K562 (cell line): Measurements from ENCODE around the gene TTC33. TPM values are rescaled to one million over a fixed set of nuclear protein-coding genes. Genes with fewer than 3 reads are reported as not detected.

Source experiments
- ATAC-seq: fragments of 200-7000 bp; cut with Tn5 transposase; 3 replicates; pipeline ENCODE4 v1.9.1; 2020; ENCODE audit warnings: moderate library complexity
- BruUV-seq: library from RNA; stranded (reverse); fragments of 400-500 nt; replicated peaks from 2 replicates; lab custom pipeline; 2021; lab: Mats Ljungman, UMichigan
- CTCF ChIA-PET: fragments of 300-600 bp; formaldehyde crosslinking; extraction: SDS; loops from one replicate; lab custom pipeline; 2021; ENCODE audit warnings: low intra/inter-chr PET ratio; lab: Yijun Ruan, JAX
- POLR2A ChIA-PET: fragments of 300-600, 350-650 bp; sonication (Branson Sonifier 250); formaldehyde crosslinking; extraction: SDS; loops from one replicate; lab custom pipeline; 2021; ENCODE audit warnings: antibody characterized with exemption, inconsistent platforms; lab: Yijun Ruan, JAX
- DNase-seq, 4 experiments: peaks; one replicate each; pipeline versions ENCODE4 v3.0.0 to v3.0.0-alpha.2; 2011 to 2018; ENCODE audit warnings: low spot score in 3 of 4, mixed read lengths in 3 of 4; ENCODE audit errors: extremely low read depth in 1 of 4
- FAIRE-seq: peaks from 2 replicates; lab custom pipeline; 2011; peaks lifted over from hg19 to GRCh38; lab: Jason Lieb, UNC
- H2AFZ ChIP-seq: 2 replicates; pipeline ENCODE4 v1.6.0; 2011; ENCODE audit warnings: low read depth, low read length, control low read depth, inconsistent platforms
- H3K27ac ChIP-seq: fragments of 200-600 bp; 3 replicates; pipeline ENCODE4 v1.8.0; 2011; ENCODE audit warnings: low read depth, mild to moderate bottlenecking, control low read depth, inconsistent platforms, low read length, moderate library complexity, mixed read lengths; ENCODE audit errors: extremely low read depth
- H3K27me3 ChIP-seq, 2 experiments: fragments of 300-600 bp in 1 of 2; 2 replicates in 1 of 2; 3 replicates in 1 of 2; pipeline versions ENCODE4 v1.6.0 to v1.8.0; 2011; ENCODE audit warnings: inconsistent platforms in 2 of 2, low read length in 2 of 2, mild to moderate bottlenecking in 1 of 2, mixed read lengths in 1 of 2, moderate library complexity in 1 of 2; ENCODE audit not compliant: control insufficient read depth in 2 of 2, insufficient read depth in 2 of 2
- H3K36me3 ChIP-seq: fragments of 300-600 bp; 3 replicates; pipeline ENCODE4 v1.8.0; 2011; ENCODE audit warnings: mild to moderate bottlenecking, low read length, inconsistent platforms; ENCODE audit not compliant: control insufficient read depth, insufficient read depth
- H3K4me1 ChIP-seq, 2 experiments: fragments of 200-600 bp in 1 of 2; replicated peaks in 1 of 2; 2 replicates in 1 of 2; 3 replicates in 1 of 2; pipeline versions ENCODE4 v1.5.1 to v1.8.0; 2011; ENCODE audit warnings: inconsistent platforms in 2 of 2, low read length in 2 of 2, mild to moderate bottlenecking in 1 of 2, mixed read lengths in 1 of 2, moderate library complexity in 1 of 2; ENCODE audit not compliant: control insufficient read depth in 2 of 2, insufficient read depth in 2 of 2
- H3K4me2 ChIP-seq: 2 replicates; pipeline ENCODE4 v1.6.1; 2011; ENCODE audit warnings: low read length, control low read depth, inconsistent platforms, mixed read lengths; ENCODE audit not compliant: insufficient read depth
- H3K4me3 ChIP-seq: fragments of 200-600 bp; sonication (generic), shearing (Covaris generic); 2 replicates; pipeline ENCODE4 v1.5.1; 2016; ENCODE audit warnings: control low read depth, inconsistent platforms
- H3K79me2 ChIP-seq: fragments of 200-600 bp; 3 replicates; pipeline ENCODE4 v1.8.0; 2011; ENCODE audit warnings: low read length, inconsistent platforms; ENCODE audit not compliant: control insufficient read depth, insufficient read depth
- H3K9ac ChIP-seq, 2 experiments: 2 replicates each; pipeline versions ENCODE4 v1.6.0 to v1.6.1; 2011; ENCODE audit warnings: low read depth in 2 of 2, low read length in 2 of 2, control low read depth in 1 of 2, inconsistent platforms in 1 of 2, mild to moderate bottlenecking in 1 of 2, mixed read lengths in 1 of 2; ENCODE audit not compliant: insufficient read depth in 1 of 2
- H3K9me1 ChIP-seq: one replicate; pipeline ENCODE4 v1.6.0; 2011; ENCODE audit warnings: inconsistent platforms, mild to moderate bottlenecking, low read length, moderate library complexity; ENCODE audit not compliant: control insufficient read depth, insufficient read depth
- H3K9me3 ChIP-seq: replicated peaks from 2 replicates; pipeline ENCODE4 v1.5.1; 2011; ENCODE audit warnings: low read depth, low read length, inconsistent platforms; ENCODE audit not compliant: control insufficient read depth, insufficient read depth
- H4K20me1 ChIP-seq: replicated peaks from 2 replicates; pipeline ENCODE4 v1.6.1; 2011; ENCODE audit warnings: low read length, inconsistent platforms, mixed read lengths; ENCODE audit not compliant: control insufficient read depth, insufficient read depth
- CC2D1A ChIP-seq: fragments of 450-650 bp; IDR thresholded peaks from 2 replicates; pipeline ENCODE4 v1.6.1; 2017; ENCODE audit warnings: mild to moderate bottlenecking
- CTCFL ChIP-seq: IDR thresholded peaks from 2 replicates; pipeline ENCODE4 v1.6.1; 2011; ENCODE audit warnings: borderline replicate concordance, low read depth, mild to moderate bottlenecking, moderate library complexity, low read length; ENCODE audit not compliant: insufficient read depth, poor library complexity, severe bottlenecking
- DACH1 ChIP-seq: fragments of 450-650 bp; IDR thresholded peaks from 2 replicates; pipeline ENCODE4 v1.6.1; 2018; ENCODE audit not compliant: partially characterized antibody
- HNRNPLL ChIP-seq: fragments of 200-400 bp; formaldehyde crosslinking; IDR thresholded peaks from 2 replicates; pipeline ENCODE4 v1.6.1; 2017; ENCODE audit warnings: low read length, low read depth, mild to moderate bottlenecking; ENCODE audit not compliant: poor library complexity, severe bottlenecking
- KAT8 ChIP-seq: fragments of 450-650 bp; IDR thresholded peaks from 2 replicates; pipeline ENCODE4 v1.6.1; 2016; ENCODE audit warnings: low read depth, mild to moderate bottlenecking
- MXI1 ChIP-seq: IDR thresholded peaks from 2 replicates; pipeline ENCODE4 v1.6.1; 2011; ENCODE audit warnings: low read depth, mild to moderate bottlenecking, improper control_type of control experiment, low read length
- NCOR1 ChIP-seq: fragments of 450-650 bp; IDR thresholded peaks from 2 replicates; pipeline ENCODE4 v1.6.1; 2016; ENCODE audit warnings: mild to moderate bottlenecking, moderate library complexity
- SNIP1 ChIP-seq: fragments of 450-650 bp; IDR thresholded peaks from 2 replicates; pipeline ENCODE4 v1.7.1; 2017; ENCODE audit warnings: low read depth, mild to moderate bottlenecking
- ZKSCAN8 ChIP-seq: fragments of 200-800 bp; sonication (Bioruptor generic); IDR thresholded peaks from 2 replicates; pipeline ENCODE4 v1.6.1; 2016; ENCODE audit warnings: missing genetic modification characterization, missing compliant biosample characterization
- ZNF146 ChIP-seq: IDR thresholded peaks from one replicate; pipeline ENCODE4 v1.6.1; 2018; ENCODE audit warnings: missing compliant biosample characterization; ENCODE audit not compliant: unreplicated experiment
- ZNF766 ChIP-seq: fragments of 200-800 bp; sonication (Bioruptor generic); conservative IDR thresholded peaks from 2 replicates; pipeline ENCODE4 v1.6.1; 2016; ENCODE audit warnings: missing genetic modification characterization, missing compliant biosample characterization
- ZNF778 ChIP-seq: fragments of 450-650 bp; formaldehyde crosslinking; IDR thresholded peaks from 2 replicates; pipeline ENCODE4 v1.4.0; 2020; ENCODE audit warnings: mild to moderate bottlenecking, moderate library complexity
- WGBS: fragments of 100-300 bp; shearing (Covaris generic); methylation state at CpG from one replicate; pipeline ENCODE4 v1.1.6; 2016; ENCODE audit warnings: low coverage, mixed read lengths; ENCODE audit not compliant: insufficient coverage; ENCODE audit errors: missing lambda C conversion rate; 5-methylcytosine and 5-hydroxymethylcytosine counted together
- in situ Hi-C: fragments of 300-500 bp; cut with MboI; formaldehyde crosslinking; loops from 4 replicates; pipeline ENCODE4 v1.15.0; 2018; ENCODE audit warnings: inconsistent platforms, mixed read lengths
- intact Hi-C: fragments of 100-400 bp; cut with micrococcal nuclease; formaldehyde crosslinking; loops from 2 replicates; pipeline ENCODE4 v1.14.2; 2022
- polyA plus RNA-seq, 8 experiments: library from polyadenylated mRNA; depleted of rRNA in 4 of 8; stranded (reverse) in 5 of 8; unstranded in 3 of 8; fragments of >200 nt; fragmentation: Nextera tagmentation in 2 of 8; fragmentation: Illumina TruSeq in 1 of 8; extraction: Ambion mirVana in 2 of 8; extraction: Trizol in 1 of 8; gene quantifications; 2 replicates each; pipeline versions ENCODE4 v1.2.1 to v1.2.3, GENCODE V29; 2011 to 2014; ENCODE audit warnings: inconsistent platforms in 1 of 8, missing spikeins in 1 of 8
- total RNA-seq, 7 experiments: library from RNA; depleted of rRNA in 6 of 7; stranded (reverse); fragments of >200 nt in 6 of 7; fragmentation: Illumina TruSeq in 2 of 7; extraction: Trizol in 2 of 7; gene quantifications; 2 replicates each; pipeline versions ENCODE4 v1.2.1 to v1.2.3, GENCODE V29; 2011 to 2021; ENCODE audit warnings: low replicate concordance in 1 of 7

The TTC33 gene
- total and polyA plus RNA-seq, 9 of the 15 experiments (the other 6 are each of a cell fraction or from before 2014, with no cell fraction given), result 11.5 to 24.9 (median 21.1) TPM

GRCh38 chr5:40652441-40653220, 103.1 kb downstream of the TTC33 start:
- no peak overlapping the region for H2AFZ ChIP-seq
- ATAC-seq (no peak), FAIRE-seq (no peak), DNase-seq (no peak)
- no peak for TF ChIP-seq NCOR1
- no peak for TF ChIP-seq MXI1
- TF ChIP-seq SNIP1, result no peak
- TF ChIP-seq ZKSCAN8 (CRISPR knock-in tag), result no peak
- no peak for TF ChIP-seq HNRNPLL
- no peak for TF ChIP-seq CC2D1A
- TF ChIP-seq ZNF778 (CRISPR knock-in tag), result no peak
- TF ChIP-seq KAT8, result no peak
- no peak for TF ChIP-seq ZNF766 (CRISPR knock-in tag)
- TF ChIP-seq ZNF146 (CRISPR knock-in tag), result no peak
- TF ChIP-seq CTCFL, result no peak
- no peak for TF ChIP-seq DACH1
- intact Hi-C loops (no loop called here), in situ Hi-C loops (no loop called here)
- ChIA-PET CTCF (no interaction called here), POLR2A (interaction anchor here (0.6 kb wide), 1 partner anchor 19 kb away, joined by 3 read pairs; no protein-coding TSS in a partner anchor)
- no TSS peak for BruUV-seq
- no peak overlapping the region for H3K4me2 ChIP-seq
- no peaks in the 10 kb centered on the region for H4K20me1 ChIP-seq
- no peaks in the 10 kb centered on the region for H3K79me2 ChIP-seq
- under 1% methylated on average over 8 of the region's 8 CpGs for WGBS
- H3K27ac ChIP-seq, result no peak overlapping the region
- H3K9me3 ChIP-seq, result no peaks in the 10 kb centered on the region
- no peaks in the 10 kb centered on the region for H3K36me3 ChIP-seq
- H3K4me1 ChIP-seq, result no peaks in the 10 kb centered on the region
- no peak overlapping the region for H3K4me3 ChIP-seq
- no peaks in the 10 kb centered on the region for H3K9me1 ChIP-seq
- no peak overlapping the region for H3K9ac ChIP-seq
- H3K27me3 ChIP-seq, result no peaks in the 10 kb centered on the region
